HG03378 (cell line): ENCODE results near the gene KIF20B.
"Not testable (repeated sequence)": the region's sequence is repeated elsewhere in the genome, so short reads cannot be mapped to it uniquely, and the experiment has no call there.

Source experiments
- ATAC-seq: cut with Tn5 transposase; IDR thresholded peaks from one replicate; pipeline ENCODE4 v1.9.1; 2021; ENCODE audit warnings: mild to moderate bottlenecking, moderate library complexity; ENCODE audit not compliant: unreplicated experiment

The KIF20B gene

GRCh38 chr10:89763671-89764070, 62.3 kb downstream of the KIF20B start:
- not testable (repeated sequence) for ATAC-seq

GRCh38 chr10:89771684-89772083, 70.3 kb downstream of the KIF20B start:
- no peak for ATAC-seq

DNA sequence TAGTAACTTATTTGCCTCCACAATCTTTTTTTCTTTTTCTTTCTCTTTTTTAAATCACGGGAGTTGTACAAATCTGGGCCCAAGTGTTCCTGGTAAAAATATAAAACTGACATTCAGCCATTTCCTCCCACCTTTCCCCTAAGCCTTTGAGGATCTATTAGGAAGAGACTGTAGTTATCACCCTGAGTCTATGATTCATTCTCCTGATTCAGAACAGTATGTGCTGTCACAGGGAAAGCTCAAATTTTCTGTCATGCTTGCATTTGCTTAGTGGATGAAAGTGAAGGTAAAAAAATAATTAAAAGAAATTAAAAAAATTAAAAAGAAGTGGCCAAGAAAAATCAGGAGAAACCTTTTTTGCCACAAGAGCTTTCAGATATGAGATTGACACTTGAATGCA, 71.7 kb downstream of the KIF20B start:
- ATAC-seq = no peak

DNA sequence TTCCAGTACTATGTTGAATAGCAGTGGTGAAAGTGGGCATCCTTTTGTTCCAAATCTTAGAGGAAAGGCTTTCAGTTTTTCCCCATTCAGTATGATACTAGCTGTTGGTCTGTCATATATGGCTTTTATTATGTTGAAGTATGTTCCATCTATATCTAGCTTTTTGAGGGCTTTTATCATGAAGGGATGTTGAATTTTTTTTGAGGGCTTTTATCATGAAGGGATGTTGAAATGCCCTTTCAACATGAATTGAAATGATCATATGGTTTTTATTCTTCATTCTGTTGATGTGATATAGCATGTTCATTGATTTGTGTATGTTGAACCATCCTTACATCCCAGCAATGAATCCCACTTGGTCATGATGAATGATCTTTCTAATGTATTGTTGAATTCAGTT, 75.3 kb downstream of the KIF20B start:
- ATAC-seq = no peak

DNA sequence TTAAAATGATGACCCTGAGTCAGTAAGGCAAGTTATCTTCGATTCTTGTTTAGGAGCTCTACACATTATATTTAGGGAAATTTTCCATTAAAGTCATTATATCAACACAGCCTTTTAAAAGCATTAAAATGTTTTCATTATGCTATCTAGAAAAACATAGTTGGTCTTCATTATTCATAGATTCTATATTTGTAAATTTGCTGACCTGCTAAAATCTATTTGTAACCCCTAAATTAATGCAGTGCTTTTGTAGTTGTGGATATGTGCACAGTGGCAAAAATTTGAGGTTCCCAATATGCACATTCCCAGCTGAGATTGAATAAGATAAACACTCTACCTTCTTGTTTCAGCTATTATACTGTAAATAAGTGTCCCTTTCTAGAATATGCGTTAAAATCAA, 81.1 kb downstream of the KIF20B start:
- ATAC-seq = no peak

- no peak for ATAC-seq
These were observed 82.0 kb downstream of the KIF20B start for GRCh38 chr10:89783406-89783805.

GRCh38 chr10:89785095-89785494, 83.7 kb downstream of the KIF20B start:
- ATAC-seq = no peak

DNA sequence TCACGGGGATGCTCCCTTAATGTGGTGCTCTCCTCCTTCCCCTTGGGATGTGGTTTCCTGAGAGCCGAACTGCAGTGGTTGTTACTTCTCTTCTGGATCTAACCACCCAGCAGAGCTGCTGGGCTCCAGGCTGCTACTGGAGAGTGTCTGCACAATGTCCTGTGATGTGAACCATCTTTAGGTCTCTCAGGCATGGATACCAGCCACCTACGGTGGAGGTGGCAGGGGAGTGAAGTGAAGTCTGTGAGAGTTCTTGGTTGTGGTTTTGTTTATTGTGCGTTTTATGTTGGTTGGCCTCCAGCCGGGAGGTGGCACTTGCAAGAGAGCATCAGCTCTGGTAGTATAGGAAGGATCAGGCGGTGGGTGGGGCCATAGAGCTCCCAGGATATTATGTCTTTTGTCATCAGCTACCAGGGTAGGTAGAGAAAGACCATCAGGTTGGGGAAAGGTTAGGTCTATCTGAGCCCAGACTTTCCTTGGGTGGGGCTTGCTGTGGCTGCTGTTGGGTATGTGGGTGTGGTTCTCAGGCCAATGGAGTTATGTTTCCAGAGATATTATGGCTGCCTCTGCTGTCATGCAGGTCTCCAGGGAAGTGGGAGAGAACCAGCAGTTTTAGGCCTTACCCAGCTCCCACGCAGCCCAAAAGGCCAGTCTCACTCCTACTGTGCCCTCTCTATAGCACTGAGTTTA, 87.9 kb downstream of the KIF20B start:
- ATAC-seq = no peak

DNA sequence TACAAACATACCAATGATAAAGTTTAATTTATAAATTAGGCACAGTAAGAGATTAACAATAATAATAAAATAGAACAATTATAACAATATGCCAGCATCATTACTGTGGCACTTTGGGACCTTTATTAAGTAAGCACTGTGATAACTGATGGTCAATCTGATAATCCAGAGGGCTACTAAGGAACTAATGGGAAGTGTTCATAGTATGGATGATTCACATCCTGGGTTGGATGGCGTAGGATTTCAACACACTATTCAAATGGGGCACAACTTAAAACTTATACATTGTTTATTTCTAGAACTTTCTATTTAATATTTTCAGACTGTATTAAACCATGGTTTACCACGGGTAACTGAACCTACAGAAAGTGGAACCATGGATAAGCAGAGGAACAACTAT, 90.8 kb downstream of the KIF20B start:
- ATAC-seq = no peak

- ATAC-seq = no peak
These were observed 92.4 kb downstream of the KIF20B start for GRCh38 chr10:89793649-89794254.

DNA sequence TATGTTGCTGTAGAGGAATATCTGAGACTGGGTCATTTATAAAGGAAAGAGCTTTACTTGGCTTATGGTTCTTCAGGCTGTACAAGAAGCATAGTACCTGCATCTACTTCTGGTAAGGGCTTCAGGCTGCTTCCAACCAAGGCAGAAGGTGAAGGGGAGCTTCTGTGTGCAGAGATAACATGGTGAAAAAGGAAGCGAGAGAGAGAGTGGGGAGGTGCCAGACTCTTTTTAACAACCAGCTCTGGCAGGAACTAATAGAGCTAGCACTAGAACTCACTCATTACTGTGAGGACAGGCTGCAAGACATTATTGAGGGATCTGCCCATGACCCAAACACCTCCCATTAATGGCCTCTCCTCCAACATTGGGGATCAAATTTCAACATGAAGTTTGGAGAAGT, 94.5 kb downstream of the KIF20B start:
- ATAC-seq = peak; percentile 54

DNA sequence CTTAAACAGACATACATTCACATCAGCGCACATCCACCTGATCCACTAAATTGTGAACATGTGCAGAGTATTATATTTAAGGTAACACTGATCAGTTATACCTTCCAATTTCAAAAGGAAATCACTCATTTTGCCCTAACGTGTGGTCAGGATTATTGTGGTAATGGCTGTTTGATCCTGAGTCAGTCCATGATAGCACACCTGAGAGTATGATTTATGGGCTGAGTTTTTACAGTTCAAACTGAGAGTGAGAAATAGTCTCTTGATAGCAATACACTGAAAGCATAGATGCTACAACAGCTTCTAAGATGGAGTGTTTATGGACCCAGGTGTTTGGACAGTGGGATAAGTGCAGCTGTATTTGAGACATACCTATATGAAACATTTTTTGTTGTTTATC, 96.7 kb downstream of the KIF20B start:
- no peak for ATAC-seq

- ATAC-seq = no peak
These were observed 98.2 kb downstream of the KIF20B start for GRCh38 chr10:89799573-89799972.

DNA sequence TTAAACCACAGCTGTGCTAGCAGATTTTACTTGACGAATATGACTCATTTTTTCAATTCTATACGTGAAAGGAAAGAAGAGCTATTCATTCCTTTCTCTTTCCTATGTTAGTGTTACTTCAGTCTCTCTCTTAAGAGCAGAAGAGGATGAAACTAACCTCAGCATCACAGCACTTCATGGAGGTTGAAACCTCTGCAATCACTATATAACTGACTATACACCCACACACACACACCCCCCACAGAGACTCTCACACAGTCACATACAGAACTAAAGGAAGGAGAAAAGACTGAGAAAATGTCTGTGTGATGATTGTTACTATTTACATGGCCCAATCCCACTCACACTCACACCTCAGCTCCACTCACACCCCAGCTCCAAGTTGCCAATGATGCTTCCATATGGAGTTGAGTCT, 104.2 kb downstream of the KIF20B start:
- peak; percentile 95 for ATAC-seq

DNA sequence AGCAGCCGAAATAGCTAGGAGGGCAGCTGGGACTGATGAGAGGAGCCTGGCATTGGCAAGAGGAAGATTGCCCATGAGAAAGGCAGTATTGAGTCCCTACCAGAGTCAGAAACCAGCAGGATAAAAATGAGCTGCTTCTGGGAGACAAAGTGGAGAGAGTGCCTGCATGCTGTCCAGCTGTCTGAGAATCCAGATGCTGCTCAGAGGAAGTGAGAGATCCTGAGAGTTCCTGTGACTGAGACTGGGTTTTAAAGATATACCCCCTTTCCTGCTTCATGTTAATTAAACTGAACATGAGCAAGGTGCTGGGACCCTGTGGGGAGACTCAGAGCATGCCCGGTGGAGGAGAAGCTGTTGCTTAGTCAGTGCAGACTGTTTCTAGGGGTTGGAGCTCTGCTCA, 107.5 kb downstream of the KIF20B start:
- ATAC-seq = no peak

DNA sequence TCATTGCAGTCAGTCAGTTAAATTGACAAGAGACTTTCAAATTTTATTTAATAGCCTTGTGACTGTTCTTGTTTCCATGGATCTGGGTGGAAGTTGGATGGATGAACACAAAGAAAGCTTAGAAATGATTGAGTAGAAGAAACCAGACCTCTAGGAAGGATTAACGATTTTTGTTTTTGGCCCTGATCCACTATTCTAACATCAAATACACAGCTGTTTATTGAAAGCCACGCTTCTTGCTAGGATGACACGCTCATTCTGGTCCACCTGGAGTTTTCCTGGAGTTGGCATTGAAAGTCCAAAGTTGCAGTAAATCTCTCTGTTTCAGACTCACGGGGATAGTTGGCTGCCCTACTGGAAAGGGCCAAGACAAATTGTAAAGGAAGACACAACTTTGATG, 108.4 kb downstream of the KIF20B start:
- no peak for ATAC-seq

- ATAC-seq = no peak
These were observed 109.6 kb downstream of the KIF20B start for GRCh38 chr10:89810908-89811525.

DNA sequence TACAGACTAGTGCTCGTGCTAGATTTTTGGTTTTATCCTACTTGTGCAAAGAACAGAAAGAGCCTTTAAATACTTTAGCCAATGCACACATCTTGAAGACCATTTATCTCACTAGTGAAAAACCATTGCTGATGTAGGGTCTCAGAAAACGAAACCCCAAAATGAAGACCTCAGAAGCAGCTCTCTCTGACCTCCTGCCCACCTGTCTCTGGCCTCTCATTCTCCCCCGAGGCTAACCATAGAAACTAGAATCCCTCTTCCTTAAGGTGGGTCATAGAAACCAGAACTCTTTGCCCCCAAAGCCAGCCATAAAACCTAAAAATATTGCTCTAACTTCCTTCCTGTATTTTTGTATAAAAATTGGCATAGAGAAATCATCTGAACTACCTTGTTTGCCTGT, 112.2 kb downstream of the KIF20B start:
- no peak for ATAC-seq

- no peak for ATAC-seq
These were observed 112.9 kb downstream of the KIF20B start for GRCh38 chr10:89814278-89814677.

- ATAC-seq = no peak
These were observed 113.9 kb downstream of the KIF20B start for GRCh38 chr10:89815049-89815853.

- ATAC-seq = not testable (repeated sequence)
These were observed 117.6 kb downstream of the KIF20B start for GRCh38 chr10:89819008-89819407.
